Prostate gland (tissue), 2 donors: ENCODE data around the gene GPER1. TPM values are rescaled to one million over a fixed set of nuclear protein-coding genes. Genes with fewer than 3 reads are reported as not detected.

Source experiments
- DNase-seq: peaks from one replicate; pipeline ENCODE4 v3.0.0-alpha.2; 2019; ENCODE audit warnings: low spot score
- H3K27ac ChIP-seq, 2 donors: fragments of 200-600 bp; sonication (generic); 2 replicates each; pipeline ENCODE4 v1.5.1; 2017 to 2019
- H3K27me3 ChIP-seq: fragments of 200-600 bp; sonication (generic); replicated peaks from 2 replicates; pipeline ENCODE4 v1.5.1; 2019; ENCODE audit not compliant: insufficient read depth
- H3K36me3 ChIP-seq, 2 donors: fragments of 200-600 bp; sonication (generic); 1 replicate in 1 of 2; 2 replicates in 1 of 2; pipeline versions ENCODE4 v1.5.1 to v1.8.1; 2017 to 2019
- H3K4me1 ChIP-seq: fragments of 200-600 bp; sonication (generic); replicated peaks from 2 replicates; pipeline ENCODE4 v1.5.1; 2019
- H3K4me3 ChIP-seq, 2 donors: fragments of 200-600 bp; sonication (generic); 2 replicates each; pipeline ENCODE4 v1.5.1; 2017 to 2019
- H3K9me3 ChIP-seq: fragments of 200-600 bp; sonication (generic); 2 replicates; pipeline ENCODE4 v1.5.1; 2017
- CTCF ChIP-seq, 4 experiments: fragments of 200-600 bp in 2 of 4; fragments of 450-650 bp in 2 of 4; sonication (generic) in 2 of 4; IDR thresholded peaks; 1 replicate in 3 of 4; 2 replicates in 1 of 4; pipeline ENCODE4 v1.5.1; 2016 to 2019; ENCODE audit warnings: antibody characterized with exemption in 4 of 4, mild to moderate bottlenecking in 2 of 4, moderate library complexity in 2 of 4
- POLR2A ChIP-seq: fragments of 450-650 bp; IDR thresholded peaks from one replicate; pipeline ENCODE4 v1.6.1; 2016; ENCODE audit warnings: antibody characterized with exemption, mild to moderate bottlenecking
- POLR2AphosphoS5 ChIP-seq: sonication (generic); formaldehyde crosslinking; IDR thresholded peaks from one replicate; pipeline ENCODE4 v1.6.1; 2017; ENCODE audit warnings: antibody characterized with exemption
- WGBS: methylation state at CpG from one replicate; pipeline ENCODE4 v1.1.5; 2018; 5-methylcytosine and 5-hydroxymethylcytosine counted together
- intact Hi-C: fragments of 100-400 bp; cut with DNase I; formaldehyde crosslinking; loops from one replicate; pipeline ENCODE4 v1.14.2; 2022
- total RNA-seq, 2 donors: library from RNA; depleted of rRNA; stranded (reverse); fragments of >200 nt; gene quantifications; one replicate each; pipeline ENCODE4 v1.1.0, GENCODE V29; 2016

The GPER1 gene
- total RNA-seq, 2 donors from 2014 or later, result 7.4 to 11.5 TPM

- no peak for DNase-seq
- H3K36me3 ChIP-seq, result no peaks in the 10 kb centered on the region
- 87% methylated on average over 20 of the region's 20 CpGs for WGBS
- H3K4me1 ChIP-seq, result peaks cover under 1% of the 10 kb centered on the region
- H3K27ac ChIP-seq, result no peak overlapping the region
- H3K4me3 ChIP-seq, result no peak overlapping the region
- TF ChIP-seq POLR2A, result no peak
- no peaks in the 10 kb centered on the region for H3K27me3 ChIP-seq
- no peaks in the 10 kb centered on the region for H3K9me3 ChIP-seq
- intact Hi-C loops, result no loop called here
Observed at GRCh38 chr7:1081336-1081735, 6.6 kb upstream of the GPER1 start.

- TF ChIP-seq POLR2A (no peak), CTCF (IDR thresholded peaks at IDR 0.05) (no peak), POLR2AphosphoS5 (no peak)
- no peaks in the 10 kb centered on the region for H3K9me3 ChIP-seq
- H3K27ac ChIP-seq, result no peak overlapping the region
- no peaks in the 10 kb centered on the region for H3K36me3 ChIP-seq
- 56% methylated on average over 31 of the region's 31 CpGs for WGBS
- H3K4me3 ChIP-seq, result no peak overlapping the region
- peaks cover 5% of the 10 kb centered on the region for H3K4me1 ChIP-seq
- no peak for DNase-seq
- no peaks in the 10 kb centered on the region for H3K27me3 ChIP-seq
- intact Hi-C loops, result no loop called here
Observed at GRCh38 chr7:1081931-1082401, 5.9 kb upstream of the GPER1 start.

GRCh38 chr7:1083729-1084657, 3.9 kb upstream of the GPER1 start:
- Histone ChIP-seq H3K36me3 (no peaks in the 10 kb centered on the region), H3K4me1 (peaks cover 5% of the 10 kb centered on the region), H3K4me3 (no peak overlapping the region), H3K27ac (no peak overlapping the region), H3K27me3 (no peaks in the 10 kb centered on the region), H3K9me3 (no peaks in the 10 kb centered on the region)
- 84% methylated on average over 44 of the region's 45 CpGs for WGBS
- intact Hi-C loops, result no loop called here
- no peak for TF ChIP-seq POLR2AphosphoS5
- TF ChIP-seq CTCF (IDR thresholded peaks at IDR 0.05), result no peak
- DNase-seq, result peak; percentile 43

GRCh38 chr7:1085266-1085665, 2.6 kb upstream of the GPER1 start:
- no peaks in the 10 kb centered on the region for H3K9me3 ChIP-seq
- DNase-seq, result no peak
- 94% methylated on average over 10 of the region's 10 CpGs for WGBS
- intact Hi-C loops, result loop anchor here (5.0 kb wide), 1 partner anchor 92 kb away; no protein-coding TSS in a partner anchor
- H3K27ac ChIP-seq, result no peak overlapping the region
- no peaks in the 10 kb centered on the region for H3K36me3 ChIP-seq
- H3K4me3 ChIP-seq, result no peak overlapping the region
- peaks cover 5% of the 10 kb centered on the region for H3K4me1 ChIP-seq
- no peaks in the 10 kb centered on the region for H3K27me3 ChIP-seq
- TF ChIP-seq POLR2AphosphoS5 (no peak), CTCF (IDR thresholded peaks at IDR 0.05) (no peak), POLR2A (no peak)

- intact Hi-C loops, result loop anchor here (5.0 kb wide), 1 partner anchor 91 kb away; no protein-coding TSS in a partner anchor
- no peak for TF ChIP-seq POLR2AphosphoS5
- no peak for TF ChIP-seq CTCF (IDR thresholded peaks at IDR 0.05)
- no peak for TF ChIP-seq POLR2A
- no peaks in the 10 kb centered on the region for H3K36me3 ChIP-seq
- H3K4me3 ChIP-seq, result no peak overlapping the region
- H3K4me1 ChIP-seq, result peaks cover 5% of the 10 kb centered on the region
- whole genome bisulfite sequencing, result 87% methylated on average over 11 of the region's 11 CpGs
- no peak overlapping the region for H3K27ac ChIP-seq
- H3K9me3 ChIP-seq, result no peaks in the 10 kb centered on the region
- DNase-seq, result no peak
- H3K27me3 ChIP-seq, result no peaks in the 10 kb centered on the region
Observed at GRCh38 chr7:1085910-1086421, 1.9 kb upstream of the GPER1 start.
